AG04449 (cell line): ENCODE results near the gene TOR2A.

Experiments used
- CTCF ChIA-PET: fragments of 350-600 bp; formaldehyde crosslinking; extraction: SDS; loops from one replicate; lab custom pipeline; 2021; ENCODE audit warnings: antibody characterized with exemption; lab: Yijun Ruan, JAX
- POLR2A ChIA-PET: fragments of 400-600, 350-600 bp; formaldehyde crosslinking; extraction: SDS; loops from one replicate; lab custom pipeline; 2020; ENCODE audit warnings: antibody characterized with exemption, inconsistent platforms; lab: Yijun Ruan, JAX
- DNase-seq: peaks from one replicate; pipeline ENCODE4 v3.0.0-alpha.2; 2010; ENCODE audit warnings: low read depth, low spot score
- H3K4me3 ChIP-seq: 2 replicates; pipeline ENCODE4 v1.5.1; 2011; ENCODE audit warnings: low read depth, mild to moderate bottlenecking, control low read depth, low read length
- CTCF ChIP-seq: IDR thresholded peaks from one replicate; pipeline ENCODE4 v1.5.1; 2011; ENCODE audit warnings: mild to moderate bottlenecking, moderate library complexity, low read length, control low read depth, inconsistent platforms; ENCODE audit not compliant: insufficient read depth; ENCODE audit errors: missing control alignments

The TOR2A gene

GRCh38 chr9:127756233-127756632 is 21.1 kb upstream of the TOR2A start:
- H3K4me3 ChIP-seq = no peak overlapping the region

GRCh38 chr9:127755061-127756060 is 20.3 kb upstream of the TOR2A start:
- H3K4me3 ChIP-seq = no peak overlapping the region
- TF ChIP-seq CTCF = no peak
- ChIA-PET POLR2A (no interaction called here), CTCF (interaction anchor here (1.0 to 1.4 kb wide), 3 partner anchors 12 to 21 kb away, joined by 3 to 4 read pairs (median 3); partner anchors contain the start of gene TOR2A)
- DNase-seq = no peak

More at GRCh38 chr9:127756233-127756632, 21.1 kb upstream of the TOR2A start:
- no peak for TF ChIP-seq CTCF
- ChIA-PET CTCF (interaction anchor here (1.4 kb wide), 1 partner anchor 21 kb away, joined by 4 read pairs; the partner anchor contains the start of gene TOR2A), POLR2A (no interaction called here)
- no peak for DNase-seq

GRCh38 chr9:127754099-127755060 is 19.3 kb upstream of the TOR2A start:
- CTCF ChIA-PET = interaction anchor here (1.0 to 1.2 kb wide), 3 partner anchors 13 to 20 kb away, joined by 3 read pairs; partner anchors contain the start of gene TOR2A
- H3K4me3 ChIP-seq = no peak overlapping the region
- POLR2A ChIA-PET = no interaction called here
- no peak for DNase-seq
- TF ChIP-seq CTCF = no peak

GRCh38 chr9:127753622-127754021 is 18.5 kb upstream of the TOR2A start:
- DNase-seq = no peak
- TF ChIP-seq CTCF = no peak
- ChIA-PET POLR2A (no interaction called here), CTCF (interaction anchor here (1.1 kb wide), 1 partner anchor 19 kb away, joined by 3 read pairs; the partner anchor contains the start of gene TOR2A)
- no peak overlapping the region for H3K4me3 ChIP-seq

GRCh38 chr9:127753148-127753547 is 18.1 kb upstream of the TOR2A start:
- POLR2A ChIA-PET = no interaction called here
- no peak overlapping the region for H3K4me3 ChIP-seq
- no peak for DNase-seq
- CTCF ChIA-PET = interaction anchor here (1.1 kb wide), 1 partner anchor 19 kb away, joined by 3 read pairs; the partner anchor contains the start of gene TOR2A
- no peak for TF ChIP-seq CTCF
